K562 (cell line): ENCODE measurements around the gene GRAMD2B. TPM values are rescaled to one million over a fixed set of nuclear protein-coding genes. Genes with fewer than 3 reads are reported as not detected.

Experiments used
- polyA plus RNA-seq, 8 experiments: library from polyadenylated mRNA; depleted of rRNA in 4 of 8; stranded (reverse) in 5 of 8; unstranded in 3 of 8; fragments of >200 nt; fragmentation: Nextera tagmentation in 2 of 8; fragmentation: Illumina TruSeq in 1 of 8; extraction: Ambion mirVana in 2 of 8; extraction: Trizol in 1 of 8; gene quantifications; 2 replicates each; pipeline versions ENCODE4 v1.2.1 to v1.2.3, GENCODE V29; 2011 to 2014; ENCODE audit warnings: inconsistent platforms in 1 of 8, missing spikeins in 1 of 8
- total RNA-seq, 7 experiments: library from RNA; depleted of rRNA in 6 of 7; stranded (reverse); fragments of >200 nt in 6 of 7; fragmentation: Illumina TruSeq in 2 of 7; extraction: Trizol in 2 of 7; gene quantifications; 2 replicates each; pipeline versions ENCODE4 v1.2.1 to v1.2.3, GENCODE V29; 2011 to 2021; ENCODE audit warnings: low replicate concordance in 1 of 7
- TF ChIP-seq, protein P1 (sequence below): fragments of 450-650 bp; IDR thresholded peaks from 2 replicates; pipeline ENCODE4 v1.6.1; 2016; ENCODE audit warnings: mild to moderate bottlenecking, moderate library complexity
- TF ChIP-seq, protein P2 (sequence below): sonication (generic); formaldehyde crosslinking; IDR thresholded peaks from 2 replicates; pipeline ENCODE4 v1.8.1; 2023; ENCODE audit warnings: missing genetic modification reagents, mild to moderate bottlenecking, borderline replicate concordance

The GRAMD2B gene
- total and polyA plus RNA-seq, 9 of the 15 experiments (the other 6 are each of a cell fraction or from before 2014, with no cell fraction given), result 0.32 to 4.2 (median 1.4) TPM

DNA sequence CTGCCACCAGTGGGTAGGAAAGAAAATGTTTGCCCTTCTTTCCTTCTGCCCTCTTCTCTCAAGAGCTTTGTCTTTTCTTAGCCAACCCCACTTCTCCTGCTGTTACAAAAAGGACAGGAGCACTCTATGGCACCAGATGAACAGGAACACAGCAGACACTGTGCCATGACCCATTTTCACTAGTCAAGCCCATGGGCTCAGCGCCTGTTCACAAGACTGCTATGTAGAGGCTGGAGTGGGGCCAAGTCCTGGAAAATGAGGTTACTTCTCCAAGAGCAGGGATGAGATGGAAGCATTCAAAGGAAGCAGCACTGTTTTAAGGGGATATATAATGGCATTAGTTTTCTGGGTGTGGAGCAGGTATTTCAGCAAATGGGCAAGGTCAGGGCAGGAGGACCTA, 46.8 kb upstream of the GRAMD2B start (continued):
- TF ChIP-seq, protein P1, sequence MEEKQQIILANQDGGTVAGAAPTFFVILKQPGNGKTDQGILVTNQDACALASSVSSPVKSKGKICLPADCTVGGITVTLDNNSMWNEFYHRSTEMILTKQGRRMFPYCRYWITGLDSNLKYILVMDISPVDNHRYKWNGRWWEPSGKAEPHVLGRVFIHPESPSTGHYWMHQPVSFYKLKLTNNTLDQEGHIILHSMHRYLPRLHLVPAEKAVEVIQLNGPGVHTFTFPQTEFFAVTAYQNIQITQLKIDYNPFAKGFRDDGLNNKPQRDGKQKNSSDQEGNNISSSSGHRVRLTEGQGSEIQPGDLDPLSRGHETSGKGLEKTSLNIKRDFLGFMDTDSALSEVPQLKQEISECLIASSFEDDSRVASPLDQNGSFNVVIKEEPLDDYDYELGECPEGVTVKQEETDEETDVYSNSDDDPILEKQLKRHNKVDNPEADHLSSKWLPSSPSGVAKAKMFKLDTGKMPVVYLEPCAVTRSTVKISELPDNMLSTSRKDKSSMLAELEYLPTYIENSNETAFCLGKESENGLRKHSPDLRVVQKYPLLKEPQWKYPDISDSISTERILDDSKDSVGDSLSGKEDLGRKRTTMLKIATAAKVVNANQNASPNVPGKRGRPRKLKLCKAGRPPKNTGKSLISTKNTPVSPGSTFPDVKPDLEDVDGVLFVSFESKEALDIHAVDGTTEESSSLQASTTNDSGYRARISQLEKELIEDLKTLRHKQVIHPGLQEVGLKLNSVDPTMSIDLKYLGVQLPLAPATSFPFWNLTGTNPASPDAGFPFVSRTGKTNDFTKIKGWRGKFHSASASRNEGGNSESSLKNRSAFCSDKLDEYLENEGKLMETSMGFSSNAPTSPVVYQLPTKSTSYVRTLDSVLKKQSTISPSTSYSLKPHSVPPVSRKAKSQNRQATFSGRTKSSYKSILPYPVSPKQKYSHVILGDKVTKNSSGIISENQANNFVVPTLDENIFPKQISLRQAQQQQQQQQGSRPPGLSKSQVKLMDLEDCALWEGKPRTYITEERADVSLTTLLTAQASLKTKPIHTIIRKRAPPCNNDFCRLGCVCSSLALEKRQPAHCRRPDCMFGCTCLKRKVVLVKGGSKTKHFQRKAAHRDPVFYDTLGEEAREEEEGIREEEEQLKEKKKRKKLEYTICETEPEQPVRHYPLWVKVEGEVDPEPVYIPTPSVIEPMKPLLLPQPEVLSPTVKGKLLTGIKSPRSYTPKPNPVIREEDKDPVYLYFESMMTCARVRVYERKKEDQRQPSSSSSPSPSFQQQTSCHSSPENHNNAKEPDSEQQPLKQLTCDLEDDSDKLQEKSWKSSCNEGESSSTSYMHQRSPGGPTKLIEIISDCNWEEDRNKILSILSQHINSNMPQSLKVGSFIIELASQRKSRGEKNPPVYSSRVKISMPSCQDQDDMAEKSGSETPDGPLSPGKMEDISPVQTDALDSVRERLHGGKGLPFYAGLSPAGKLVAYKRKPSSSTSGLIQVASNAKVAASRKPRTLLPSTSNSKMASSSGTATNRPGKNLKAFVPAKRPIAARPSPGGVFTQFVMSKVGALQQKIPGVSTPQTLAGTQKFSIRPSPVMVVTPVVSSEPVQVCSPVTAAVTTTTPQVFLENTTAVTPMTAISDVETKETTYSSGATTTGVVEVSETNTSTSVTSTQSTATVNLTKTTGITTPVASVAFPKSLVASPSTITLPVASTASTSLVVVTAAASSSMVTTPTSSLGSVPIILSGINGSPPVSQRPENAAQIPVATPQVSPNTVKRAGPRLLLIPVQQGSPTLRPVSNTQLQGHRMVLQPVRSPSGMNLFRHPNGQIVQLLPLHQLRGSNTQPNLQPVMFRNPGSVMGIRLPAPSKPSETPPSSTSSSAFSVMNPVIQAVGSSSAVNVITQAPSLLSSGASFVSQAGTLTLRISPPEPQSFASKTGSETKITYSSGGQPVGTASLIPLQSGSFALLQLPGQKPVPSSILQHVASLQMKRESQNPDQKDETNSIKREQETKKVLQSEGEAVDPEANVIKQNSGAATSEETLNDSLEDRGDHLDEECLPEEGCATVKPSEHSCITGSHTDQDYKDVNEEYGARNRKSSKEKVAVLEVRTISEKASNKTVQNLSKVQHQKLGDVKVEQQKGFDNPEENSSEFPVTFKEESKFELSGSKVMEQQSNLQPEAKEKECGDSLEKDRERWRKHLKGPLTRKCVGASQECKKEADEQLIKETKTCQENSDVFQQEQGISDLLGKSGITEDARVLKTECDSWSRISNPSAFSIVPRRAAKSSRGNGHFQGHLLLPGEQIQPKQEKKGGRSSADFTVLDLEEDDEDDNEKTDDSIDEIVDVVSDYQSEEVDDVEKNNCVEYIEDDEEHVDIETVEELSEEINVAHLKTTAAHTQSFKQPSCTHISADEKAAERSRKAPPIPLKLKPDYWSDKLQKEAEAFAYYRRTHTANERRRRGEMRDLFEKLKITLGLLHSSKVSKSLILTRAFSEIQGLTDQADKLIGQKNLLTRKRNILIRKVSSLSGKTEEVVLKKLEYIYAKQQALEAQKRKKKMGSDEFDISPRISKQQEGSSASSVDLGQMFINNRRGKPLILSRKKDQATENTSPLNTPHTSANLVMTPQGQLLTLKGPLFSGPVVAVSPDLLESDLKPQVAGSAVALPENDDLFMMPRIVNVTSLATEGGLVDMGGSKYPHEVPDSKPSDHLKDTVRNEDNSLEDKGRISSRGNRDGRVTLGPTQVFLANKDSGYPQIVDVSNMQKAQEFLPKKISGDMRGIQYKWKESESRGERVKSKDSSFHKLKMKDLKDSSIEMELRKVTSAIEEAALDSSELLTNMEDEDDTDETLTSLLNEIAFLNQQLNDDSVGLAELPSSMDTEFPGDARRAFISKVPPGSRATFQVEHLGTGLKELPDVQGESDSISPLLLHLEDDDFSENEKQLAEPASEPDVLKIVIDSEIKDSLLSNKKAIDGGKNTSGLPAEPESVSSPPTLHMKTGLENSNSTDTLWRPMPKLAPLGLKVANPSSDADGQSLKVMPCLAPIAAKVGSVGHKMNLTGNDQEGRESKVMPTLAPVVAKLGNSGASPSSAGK, result no peak
- TF ChIP-seq, protein P2, sequence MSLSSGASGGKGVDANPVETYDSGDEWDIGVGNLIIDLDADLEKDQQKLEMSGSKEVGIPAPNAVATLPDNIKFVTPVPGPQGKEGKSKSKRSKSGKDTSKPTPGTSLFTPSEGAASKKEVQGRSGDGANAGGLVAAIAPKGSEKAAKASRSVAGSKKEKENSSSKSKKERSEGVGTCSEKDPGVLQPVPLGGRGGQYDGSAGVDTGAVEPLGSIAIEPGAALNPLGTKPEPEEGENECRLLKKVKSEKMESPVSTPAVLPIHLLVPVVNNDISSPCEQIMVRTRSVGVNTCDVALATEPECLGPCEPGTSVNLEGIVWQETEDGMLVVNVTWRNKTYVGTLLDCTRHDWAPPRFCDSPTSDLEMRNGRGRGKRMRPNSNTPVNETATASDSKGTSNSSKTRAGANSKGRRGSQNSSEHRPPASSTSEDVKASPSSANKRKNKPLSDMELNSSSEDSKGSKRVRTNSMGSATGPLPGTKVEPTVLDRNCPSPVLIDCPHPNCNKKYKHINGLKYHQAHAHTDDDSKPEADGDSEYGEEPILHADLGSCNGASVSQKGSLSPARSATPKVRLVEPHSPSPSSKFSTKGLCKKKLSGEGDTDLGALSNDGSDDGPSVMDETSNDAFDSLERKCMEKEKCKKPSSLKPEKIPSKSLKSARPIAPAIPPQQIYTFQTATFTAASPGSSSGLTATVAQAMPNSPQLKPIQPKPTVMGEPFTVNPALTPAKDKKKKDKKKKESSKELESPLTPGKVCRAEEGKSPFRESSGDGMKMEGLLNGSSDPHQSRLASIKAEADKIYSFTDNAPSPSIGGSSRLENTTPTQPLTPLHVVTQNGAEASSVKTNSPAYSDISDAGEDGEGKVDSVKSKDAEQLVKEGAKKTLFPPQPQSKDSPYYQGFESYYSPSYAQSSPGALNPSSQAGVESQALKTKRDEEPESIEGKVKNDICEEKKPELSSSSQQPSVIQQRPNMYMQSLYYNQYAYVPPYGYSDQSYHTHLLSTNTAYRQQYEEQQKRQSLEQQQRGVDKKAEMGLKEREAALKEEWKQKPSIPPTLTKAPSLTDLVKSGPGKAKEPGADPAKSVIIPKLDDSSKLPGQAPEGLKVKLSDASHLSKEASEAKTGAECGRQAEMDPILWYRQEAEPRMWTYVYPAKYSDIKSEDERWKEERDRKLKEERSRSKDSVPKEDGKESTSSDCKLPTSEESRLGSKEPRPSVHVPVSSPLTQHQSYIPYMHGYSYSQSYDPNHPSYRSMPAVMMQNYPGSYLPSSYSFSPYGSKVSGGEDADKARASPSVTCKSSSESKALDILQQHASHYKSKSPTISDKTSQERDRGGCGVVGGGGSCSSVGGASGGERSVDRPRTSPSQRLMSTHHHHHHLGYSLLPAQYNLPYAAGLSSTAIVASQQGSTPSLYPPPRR, result no peak
